Measurements from ENCODE around the gene KLF5. TPM values are rescaled to one million over a fixed set of nuclear protein-coding genes. Genes with fewer than 3 reads are reported as not detected.

KLF5 gene
- total and polyA plus RNA-seq, 10 of the 15 experiments (the other 5 are each of a cell fraction or from before 2014, with no cell fraction given) = 0.43 to 5.2 (median 1.0) TPM

DNA sequence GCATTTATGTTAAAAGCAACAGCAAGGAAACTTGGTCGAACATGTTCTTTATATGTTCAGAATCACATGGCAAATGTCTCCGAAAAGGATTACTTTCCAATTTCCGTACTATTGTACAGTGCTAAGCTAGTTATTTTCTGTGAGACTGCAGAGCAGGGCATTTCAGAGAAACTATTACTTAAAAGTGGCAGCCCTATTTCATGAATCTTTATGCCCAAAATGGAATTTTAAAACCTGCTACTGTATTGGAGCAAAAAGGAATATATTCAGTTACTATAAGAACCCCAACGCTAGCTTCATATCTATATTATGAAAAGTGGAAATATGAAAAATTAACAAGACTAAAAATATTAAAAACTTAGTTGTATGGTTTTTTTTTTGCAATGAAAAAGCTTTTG, 2.2 kb upstream of the KLF5 start:
- TF ChIP-seq STAT1 (conservative IDR thresholded peaks at IDR 0.05) (no peak), ZNF24 (IDR thresholded peaks at IDR 0.05) (no peak), RAD21 (IDR thresholded peaks at IDR 0.05; ENCODE audit: insufficient read depth, low read depth, low read length) (no peak), LARP7 (IDR thresholded peaks at IDR 0.05) (no peak), BCL11A (IDR thresholded peaks at IDR 0.05; ENCODE audit: low read depth, low read length) (no peak), TCF3 (IDR thresholded peaks at IDR 0.05; ENCODE audit: borderline replicate concordance, insufficient read depth, low read depth, low read length) (no peak), ZSCAN29 (IDR thresholded peaks at IDR 0.05) (no peak), POLR2AphosphoS2 (IDR thresholded peaks at IDR 0.05; ENCODE audit: low read depth, low read length) (no peak)
- TF ChIP-seq, protein P1, sequence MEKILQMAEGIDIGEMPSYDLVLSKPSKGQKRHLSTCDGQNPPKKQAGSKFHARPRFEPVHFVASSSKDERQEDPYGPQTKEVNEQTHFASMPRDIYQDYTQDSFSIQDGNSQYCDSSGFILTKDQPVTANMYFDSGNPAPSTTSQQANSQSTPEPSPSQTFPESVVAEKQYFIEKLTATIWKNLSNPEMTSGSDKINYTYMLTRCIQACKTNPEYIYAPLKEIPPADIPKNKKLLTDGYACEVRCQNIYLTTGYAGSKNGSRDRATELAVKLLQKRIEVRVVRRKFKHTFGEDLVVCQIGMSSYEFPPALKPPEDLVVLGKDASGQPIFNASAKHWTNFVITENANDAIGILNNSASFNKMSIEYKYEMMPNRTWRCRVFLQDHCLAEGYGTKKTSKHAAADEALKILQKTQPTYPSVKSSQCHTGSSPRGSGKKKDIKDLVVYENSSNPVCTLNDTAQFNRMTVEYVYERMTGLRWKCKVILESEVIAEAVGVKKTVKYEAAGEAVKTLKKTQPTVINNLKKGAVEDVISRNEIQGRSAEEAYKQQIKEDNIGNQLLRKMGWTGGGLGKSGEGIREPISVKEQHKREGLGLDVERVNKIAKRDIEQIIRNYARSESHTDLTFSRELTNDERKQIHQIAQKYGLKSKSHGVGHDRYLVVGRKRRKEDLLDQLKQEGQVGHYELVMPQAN (conservative IDR thresholded peaks at IDR 0.05) = no peak
- TF ChIP-seq, protein P2, sequence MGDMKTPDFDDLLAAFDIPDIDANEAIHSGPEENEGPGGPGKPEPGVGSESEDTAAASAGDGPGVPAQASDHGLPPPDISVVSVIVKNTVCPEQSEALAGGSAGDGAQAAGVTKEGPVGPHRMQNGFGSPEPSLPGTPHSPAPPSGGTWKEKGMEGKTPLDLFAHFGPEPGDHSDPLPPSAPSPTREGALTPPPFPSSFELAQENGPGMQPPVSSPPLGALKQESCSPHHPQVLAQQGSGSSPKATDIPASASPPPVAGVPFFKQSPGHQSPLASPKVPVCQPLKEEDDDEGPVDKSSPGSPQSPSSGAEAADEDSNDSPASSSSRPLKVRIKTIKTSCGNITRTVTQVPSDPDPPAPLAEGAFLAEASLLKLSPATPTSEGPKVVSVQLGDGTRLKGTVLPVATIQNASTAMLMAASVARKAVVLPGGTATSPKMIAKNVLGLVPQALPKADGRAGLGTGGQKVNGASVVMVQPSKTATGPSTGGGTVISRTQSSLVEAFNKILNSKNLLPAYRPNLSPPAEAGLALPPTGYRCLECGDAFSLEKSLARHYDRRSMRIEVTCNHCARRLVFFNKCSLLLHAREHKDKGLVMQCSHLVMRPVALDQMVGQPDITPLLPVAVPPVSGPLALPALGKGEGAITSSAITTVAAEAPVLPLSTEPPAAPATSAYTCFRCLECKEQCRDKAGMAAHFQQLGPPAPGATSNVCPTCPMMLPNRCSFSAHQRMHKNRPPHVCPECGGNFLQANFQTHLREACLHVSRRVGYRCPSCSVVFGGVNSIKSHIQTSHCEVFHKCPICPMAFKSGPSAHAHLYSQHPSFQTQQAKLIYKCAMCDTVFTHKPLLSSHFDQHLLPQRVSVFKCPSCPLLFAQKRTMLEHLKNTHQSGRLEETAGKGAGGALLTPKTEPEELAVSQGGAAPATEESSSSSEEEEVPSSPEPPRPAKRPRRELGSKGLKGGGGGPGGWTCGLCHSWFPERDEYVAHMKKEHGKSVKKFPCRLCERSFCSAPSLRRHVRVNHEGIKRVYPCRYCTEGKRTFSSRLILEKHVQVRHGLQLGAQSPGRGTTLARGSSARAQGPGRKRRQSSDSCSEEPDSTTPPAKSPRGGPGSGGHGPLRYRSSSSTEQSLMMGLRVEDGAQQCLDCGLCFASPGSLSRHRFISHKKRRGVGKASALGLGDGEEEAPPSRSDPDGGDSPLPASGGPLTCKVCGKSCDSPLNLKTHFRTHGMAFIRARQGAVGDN (IDR thresholded peaks at IDR 0.05) = no peak
- TF ChIP-seq, protein P3, sequence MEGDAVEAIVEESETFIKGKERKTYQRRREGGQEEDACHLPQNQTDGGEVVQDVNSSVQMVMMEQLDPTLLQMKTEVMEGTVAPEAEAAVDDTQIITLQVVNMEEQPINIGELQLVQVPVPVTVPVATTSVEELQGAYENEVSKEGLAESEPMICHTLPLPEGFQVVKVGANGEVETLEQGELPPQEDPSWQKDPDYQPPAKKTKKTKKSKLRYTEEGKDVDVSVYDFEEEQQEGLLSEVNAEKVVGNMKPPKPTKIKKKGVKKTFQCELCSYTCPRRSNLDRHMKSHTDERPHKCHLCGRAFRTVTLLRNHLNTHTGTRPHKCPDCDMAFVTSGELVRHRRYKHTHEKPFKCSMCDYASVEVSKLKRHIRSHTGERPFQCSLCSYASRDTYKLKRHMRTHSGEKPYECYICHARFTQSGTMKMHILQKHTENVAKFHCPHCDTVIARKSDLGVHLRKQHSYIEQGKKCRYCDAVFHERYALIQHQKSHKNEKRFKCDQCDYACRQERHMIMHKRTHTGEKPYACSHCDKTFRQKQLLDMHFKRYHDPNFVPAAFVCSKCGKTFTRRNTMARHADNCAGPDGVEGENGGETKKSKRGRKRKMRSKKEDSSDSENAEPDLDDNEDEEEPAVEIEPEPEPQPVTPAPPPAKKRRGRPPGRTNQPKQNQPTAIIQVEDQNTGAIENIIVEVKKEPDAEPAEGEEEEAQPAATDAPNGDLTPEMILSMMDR (IDR thresholded peaks at IDR 0.05 in 2 of 3, conservative IDR thresholded peaks at IDR 0.05 in 1 of 3; ENCODE audit: control insufficient read depth in 2 of 3, extremely low read depth in 1 of 3, insufficient read depth in 1 of 3, low read depth in 3 of 3, low read length in 3 of 3) = no peak
- POLR2A ChIA-PET = no interaction called here
- Histone ChIP-seq H3K4me3 (no peak overlapping the region), H3K27ac (ENCODE audit: control insufficient read depth, insufficient read depth) (no peak overlapping the region), H3K9me3 (replicated peaks; ENCODE audit: control insufficient read depth, insufficient read depth, low read length) (no peaks in the 10 kb centered on the region), H3K4me1 (ENCODE audit: control insufficient read depth, insufficient read depth, low read length) (peaks cover 3% of the 10 kb centered on the region; the same call in 1 of the 2 replicates), H2AFZ (ENCODE audit: control insufficient read depth, low read depth, low read length) (no peak overlapping the region), H3K27me3 (replicated peaks in 1 of 2; ENCODE audit: control insufficient read depth in 2 of 2, insufficient read depth in 2 of 2, low read length in 1 of 2) (peaks cover 0 to 4% of the 10 kb centered on the region in 2 experiments; a peak in 2 of 4 replicates), H3K9ac (ENCODE audit: control insufficient read depth, insufficient read depth, low read length) (no peak overlapping the region), H3K79me2 (ENCODE audit: control insufficient read depth, insufficient read depth, low read length) (no peaks in the 10 kb centered on the region), H3K4me2 (ENCODE audit: control insufficient read depth, insufficient read depth) (no peak overlapping the region), H4K20me1 (ENCODE audit: control insufficient read depth, insufficient read depth) (no peaks in the 10 kb centered on the region), H3K36me3 (ENCODE audit: control insufficient read depth in 2 of 2, insufficient read depth in 2 of 2, low read length in 1 of 2) (no peaks in the 10 kb centered on the region)
- WGBS (ENCODE audit: insufficient coverage, insufficient replicate concordance, low lambda C conversion rate, missing lambda C conversion rate) = 70% methylated on average over 4 of the region's 4 CpGs
- SMC1A ChIA-PET (ENCODE audit: uncharacterized antibody, unreplicated experiment) = interaction anchor here (1.2 kb wide), 1 partner anchor 420 kb away, joined by 3 read pairs; no protein-coding TSS in a partner anchor
- in situ Hi-C loops (cut with MboI) = no loop called here
- DNase-seq (ENCODE audit: low read depth, low spot score) (no peak), ATAC-seq (no peak), FAIRE-seq (no peak)
- intact Hi-C loops (cut with micrococcal nuclease; ENCODE audit: unreplicated experiment) = no loop called here
- RAD21 ChIA-PET (ENCODE audit: unreplicated experiment) = interaction anchor here (1.4 kb wide), 1 partner anchor 217 kb away, joined by 4 read pairs; no protein-coding TSS in a partner anchor
- no TSS peak for BruUV-seq (replicated peaks)
- CTCF ChIA-PET = interaction anchor here (1.1 to 1.4 kb wide), 2 partner anchors 15 to 186 kb away, joined by 3 to 4 read pairs; no protein-coding TSS in a partner anchor

Measured in GM12878 (cell line).